HepG2 (cell line): ENCODE data around the gene NKIRAS1. TPM values are rescaled to one million over a fixed set of nuclear protein-coding genes. Genes with fewer than 3 reads are reported as not detected.

Source experiments
- ATF7 ChIP-seq, 2 experiments: fragments of 450-650 bp in 1 of 2; sonication (generic) in 1 of 2; formaldehyde crosslinking in 1 of 2; IDR thresholded peaks; 2 replicates each; pipeline versions ENCODE4 v1.4.0 to v1.6.1; 2016 to 2020; ENCODE audit warnings: antibody characterized with exemption in 1 of 2, mild to moderate bottlenecking in 1 of 2, missing genetic modification reagents in 1 of 2
- GATAD1 ChIP-seq: IDR thresholded peaks from 2 replicates; pipeline ENCODE4 v1.6.1; 2016; ENCODE audit warnings: missing genetic modification reagents, missing compliant biosample characterization
- ISL2 ChIP-seq: sonication (generic); formaldehyde crosslinking; IDR thresholded peaks from 2 replicates; pipeline ENCODE4 v1.5.0; 2020; ENCODE audit warnings: missing genetic modification reagents
- KMT2A ChIP-seq: sonication (generic); formaldehyde crosslinking; IDR thresholded peaks from 2 replicates; pipeline ENCODE4 v1.4.0; 2020; ENCODE audit warnings: missing genetic modification reagents
- LRRFIP1 ChIP-seq: sonication (generic); formaldehyde crosslinking; conservative IDR thresholded peaks from 2 replicates; pipeline ENCODE4 v1.4.0; 2020; ENCODE audit warnings: missing genetic modification reagents
- MXD3 ChIP-seq: IDR thresholded peaks from 2 replicates; pipeline ENCODE4 v1.6.1; 2016; ENCODE audit warnings: mild to moderate bottlenecking, missing biosample characterization, missing genetic modification reagents
- POLR2AphosphoS2 ChIP-seq: IDR thresholded peaks from 2 replicates; pipeline ENCODE4 v1.6.1; 2011; ENCODE audit warnings: low read depth, low read length, improper control_type of control experiment
- RBM39 ChIP-seq: fragments of 200-400 bp; formaldehyde crosslinking; IDR thresholded peaks from one replicate; pipeline ENCODE4 v1.6.1; 2018; ENCODE audit warnings: antibody characterized with exemption, mild to moderate bottlenecking, low read depth, low read length; ENCODE audit not compliant: poor library complexity, severe bottlenecking
- SRY ChIP-seq: sonication (generic); formaldehyde crosslinking; IDR thresholded peaks from 2 replicates; pipeline ENCODE4 v1.8.0; 2022; ENCODE audit warnings: mild to moderate bottlenecking, missing genetic modification reagents
- TCF12 ChIP-seq, 2 experiments: fragments of 450-650 bp in 1 of 2; sonication (generic) in 1 of 2; formaldehyde crosslinking in 1 of 2; IDR thresholded peaks; 2 replicates each; pipeline versions ENCODE4 v1.6.1 to v1.8.0; 2017 to 2022; ENCODE audit warnings: antibody characterized with exemption in 1 of 2, mild to moderate bottlenecking in 1 of 2, missing genetic modification reagents in 1 of 2, moderate library complexity in 1 of 2
- XRCC5 ChIP-seq: fragments of 200-400 bp; formaldehyde crosslinking; optimal IDR thresholded peaks from 2 replicates; pipeline ENCODE3; 2017; ENCODE audit warnings: mild to moderate bottlenecking, low read length
- ZNF224 ChIP-seq: sonication (generic); formaldehyde crosslinking; IDR thresholded peaks from 2 replicates; pipeline ENCODE4 v1.5.0; 2020; ENCODE audit warnings: mild to moderate bottlenecking, missing genetic modification reagents
- ZNF235 ChIP-seq: sonication (generic); formaldehyde crosslinking; IDR thresholded peaks from 2 replicates; pipeline ENCODE4 v1.8.1; 2023; ENCODE audit warnings: mild to moderate bottlenecking, missing genetic modification reagents, borderline replicate concordance
- ZNF253 ChIP-seq: sonication (generic); formaldehyde crosslinking; IDR thresholded peaks from 2 replicates; pipeline ENCODE4 v1.8.0; 2022; ENCODE audit warnings: mild to moderate bottlenecking, missing genetic modification reagents, borderline replicate concordance
- ZNF264 ChIP-seq: sonication (generic); formaldehyde crosslinking; IDR thresholded peaks from 2 replicates; pipeline ENCODE4 v1.4.0; 2020; ENCODE audit warnings: missing genetic modification reagents
- ZNF460 ChIP-seq: sonication (generic); formaldehyde crosslinking; IDR thresholded peaks from 2 replicates; pipeline ENCODE4 v1.5.1; 2020; ENCODE audit warnings: missing genetic modification reagents, mild to moderate bottlenecking, borderline replicate concordance
- ZNF749 ChIP-seq: sonication (generic); formaldehyde crosslinking; IDR thresholded peaks from 2 replicates; pipeline ENCODE4 v1.8.0; 2022; ENCODE audit warnings: mild to moderate bottlenecking, missing genetic modification reagents, moderate library complexity, borderline replicate concordance
- ZSCAN9 ChIP-seq: IDR thresholded peaks from 2 replicates; pipeline ENCODE4 v1.6.1; 2016; ENCODE audit warnings: borderline replicate concordance
- polyA plus RNA-seq, 8 experiments: library from polyadenylated mRNA; depleted of rRNA in 3 of 8; stranded (reverse) in 7 of 8; unstranded in 1 of 8; fragments of >200 nt; fragmentation: Illumina TruSeq in 4 of 8; extraction: Trizol in 4 of 8; gene quantifications; 2 replicates each; pipeline versions ENCODE4 v1.2.1 to v1.2.3, GENCODE V29; 2011 to 2016; ENCODE audit warnings: low read depth in 4 of 8, missing spikeins in 1 of 8, mixed read lengths in 1 of 8; ENCODE audit not compliant: insufficient read depth in 1 of 8
- total RNA-seq, 5 experiments: library from RNA; depleted of rRNA; stranded (reverse); fragments of >200 nt; fragmentation: Illumina TruSeq; extraction: Trizol; gene quantifications; 2 replicates each; pipeline ENCODE4 v1.2.3, GENCODE V29; 2016; ENCODE audit warnings: low read depth in 1 of 5
- TF ChIP-seq, protein P1 (sequence below): fragments of 450-650 bp; IDR thresholded peaks from 2 replicates; pipeline ENCODE4 v1.6.1; 2017
- TF ChIP-seq, protein P2 (sequence below): IDR thresholded peaks from 2 replicates; pipeline ENCODE4 v1.4.0; 2020; ENCODE audit warnings: mild to moderate bottlenecking, missing genetic modification reagents

NKIRAS1 gene
- total and polyA plus RNA-seq, 2 of the 13 experiments (the other 11 are each of a cell fraction or from before 2014, with no cell fraction given), result 4.3 to 8.0 TPM

GRCh38 chr3:23945913-23946687 lies 29.3 kb upstream of the NKIRAS1 start (continued):
- peak; percentile 60; the same call in 1 of the 2 replicates for TF ChIP-seq POLR2AphosphoS2
- peak; percentile 39 for TF ChIP-seq XRCC5
- no peak for TF ChIP-seq ATF7 (IDR thresholded peaks at IDR 0.05)
- TF ChIP-seq ATF7 (CRISPR knock-in tag; IDR thresholded peaks at IDR 0.05), result peak; percentile 58; the same call in 1 of the 2 replicates
- peak; percentile 35; the same call in 1 of the 2 replicates for TF ChIP-seq GATAD1 (CRISPR knock-in tag)
- TF ChIP-seq ZNF460 (CRISPR knock-in tag), result no peak
- TF ChIP-seq ISL2 (CRISPR knock-in tag), result no peak
- TF ChIP-seq KMT2A (CRISPR knock-in tag), result peak; percentile 96
- TF ChIP-seq, protein P1, sequence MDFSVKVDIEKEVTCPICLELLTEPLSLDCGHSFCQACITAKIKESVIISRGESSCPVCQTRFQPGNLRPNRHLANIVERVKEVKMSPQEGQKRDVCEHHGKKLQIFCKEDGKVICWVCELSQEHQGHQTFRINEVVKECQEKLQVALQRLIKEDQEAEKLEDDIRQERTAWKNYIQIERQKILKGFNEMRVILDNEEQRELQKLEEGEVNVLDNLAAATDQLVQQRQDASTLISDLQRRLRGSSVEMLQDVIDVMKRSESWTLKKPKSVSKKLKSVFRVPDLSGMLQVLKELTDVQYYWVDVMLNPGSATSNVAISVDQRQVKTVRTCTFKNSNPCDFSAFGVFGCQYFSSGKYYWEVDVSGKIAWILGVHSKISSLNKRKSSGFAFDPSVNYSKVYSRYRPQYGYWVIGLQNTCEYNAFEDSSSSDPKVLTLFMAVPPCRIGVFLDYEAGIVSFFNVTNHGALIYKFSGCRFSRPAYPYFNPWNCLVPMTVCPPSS, result no peak
- peak; percentile 93 for TF ChIP-seq RBM39
- peak; percentile 82; the same call in 1 of the 2 replicates for TF ChIP-seq MXD3 (CRISPR knock-in tag)
- TF ChIP-seq LRRFIP1 (CRISPR knock-in tag), result no peak
- TF ChIP-seq TCF12 (IDR thresholded peaks at IDR 0.05), result no peak
- 0 out of 2 replicates have a peak, but pooled peaks have one; percentile 29 for TF ChIP-seq TCF12 (CRISPR knock-in tag; IDR thresholded peaks at IDR 0.05)
- TF ChIP-seq ZNF253, result peak; percentile 83; the same call in 1 of the 2 replicates
- TF ChIP-seq ZNF224, result 0 out of 2 replicates have a peak, but pooled peaks have one; percentile 64
- TF ChIP-seq ZSCAN9 (CRISPR knock-in tag), result peak; percentile 21; the same call in 1 of the 2 replicates
- 0 out of 2 replicates have a peak, but pooled peaks have one; percentile 19 for TF ChIP-seq ZNF264 (CRISPR knock-in tag)
- TF ChIP-seq ZNF235 (CRISPR knock-in tag), result no peak
- peak; percentile 95; the same call in 1 of the 2 replicates for TF ChIP-seq SRY (CRISPR knock-in tag)
- peak; percentile 95 for TF ChIP-seq ZNF749 (CRISPR knock-in tag)
- TF ChIP-seq, protein P2, sequence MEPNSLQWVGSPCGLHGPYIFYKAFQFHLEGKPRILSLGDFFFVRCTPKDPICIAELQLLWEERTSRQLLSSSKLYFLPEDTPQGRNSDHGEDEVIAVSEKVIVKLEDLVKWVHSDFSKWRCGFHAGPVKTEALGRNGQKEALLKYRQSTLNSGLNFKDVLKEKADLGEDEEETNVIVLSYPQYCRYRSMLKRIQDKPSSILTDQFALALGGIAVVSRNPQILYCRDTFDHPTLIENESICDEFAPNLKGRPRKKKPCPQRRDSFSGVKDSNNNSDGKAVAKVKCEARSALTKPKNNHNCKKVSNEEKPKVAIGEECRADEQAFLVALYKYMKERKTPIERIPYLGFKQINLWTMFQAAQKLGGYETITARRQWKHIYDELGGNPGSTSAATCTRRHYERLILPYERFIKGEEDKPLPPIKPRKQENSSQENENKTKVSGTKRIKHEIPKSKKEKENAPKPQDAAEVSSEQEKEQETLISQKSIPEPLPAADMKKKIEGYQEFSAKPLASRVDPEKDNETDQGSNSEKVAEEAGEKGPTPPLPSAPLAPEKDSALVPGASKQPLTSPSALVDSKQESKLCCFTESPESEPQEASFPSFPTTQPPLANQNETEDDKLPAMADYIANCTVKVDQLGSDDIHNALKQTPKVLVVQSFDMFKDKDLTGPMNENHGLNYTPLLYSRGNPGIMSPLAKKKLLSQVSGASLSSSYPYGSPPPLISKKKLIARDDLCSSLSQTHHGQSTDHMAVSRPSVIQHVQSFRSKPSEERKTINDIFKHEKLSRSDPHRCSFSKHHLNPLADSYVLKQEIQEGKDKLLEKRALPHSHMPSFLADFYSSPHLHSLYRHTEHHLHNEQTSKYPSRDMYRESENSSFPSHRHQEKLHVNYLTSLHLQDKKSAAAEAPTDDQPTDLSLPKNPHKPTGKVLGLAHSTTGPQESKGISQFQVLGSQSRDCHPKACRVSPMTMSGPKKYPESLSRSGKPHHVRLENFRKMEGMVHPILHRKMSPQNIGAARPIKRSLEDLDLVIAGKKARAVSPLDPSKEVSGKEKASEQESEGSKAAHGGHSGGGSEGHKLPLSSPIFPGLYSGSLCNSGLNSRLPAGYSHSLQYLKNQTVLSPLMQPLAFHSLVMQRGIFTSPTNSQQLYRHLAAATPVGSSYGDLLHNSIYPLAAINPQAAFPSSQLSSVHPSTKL (CRISPR knock-in tag), result peak; percentile 44; the same call in 1 of the 2 replicates
